Forelimb muscle (tissue), 1 donor: ENCODE measurements around the gene EP400. TPM values are rescaled to one million over a fixed set of nuclear protein-coding genes. Genes with fewer than 3 reads are reported as not detected.

Source experiments
- DNase-seq: peaks from one replicate; pipeline ENCODE4 v3.0.0-alpha.2; 2013; ENCODE audit warnings: low read depth
- polyA plus RNA-seq: library from polyadenylated mRNA; unstranded; fragments of 120-200 nt; gene quantifications from one replicate; pipeline ENCODE4 v1.2.1, GENCODE V29; 2013; ENCODE audit not compliant: insufficient read length

Gene EP400
- polyA plus RNA-seq, 1 donor = 21.2 TPM

- DNase-seq = no peak
Measured at GRCh38 chr12:131987552-131987951, 37.8 kb downstream of the EP400 start.

- DNase-seq = peak; percentile 17
Measured at GRCh38 chr12:131988054-131988796, 38.5 kb downstream of the EP400 start.

- no peak for DNase-seq
Measured at GRCh38 chr12:131989021-131989420, 39.3 kb downstream of the EP400 start.

- DNase-seq = no peak
Measured at GRCh38 chr12:131990066-131990979, 40.6 kb downstream of the EP400 start.

GRCh38 chr12:131990980-131991305, 41.2 kb downstream of the EP400 start:
- DNase-seq = no peak

GRCh38 chr12:131991816-131992430, 42.2 kb downstream of the EP400 start:
- DNase-seq = no peak

GRCh38 chr12:131994589-131994988, 44.8 kb downstream of the EP400 start:
- no peak for DNase-seq

- DNase-seq = no peak
Measured at GRCh38 chr12:132000286-132000872, 50.6 kb downstream of the EP400 start.

- no peak for DNase-seq
Measured at GRCh38 chr12:132003846-132004245, 54.1 kb downstream of the EP400 start.

GRCh38 chr12:132004946-132005345, 55.2 kb downstream of the EP400 start:
- DNase-seq = no peak

GRCh38 chr12:132006056-132006680, 56.4 kb downstream of the EP400 start:
- no peak for DNase-seq

- DNase-seq = no peak
Measured at GRCh38 chr12:132007041-132007440, 57.3 kb downstream of the EP400 start.

GRCh38 chr12:132009336-132009859, 59.7 kb downstream of the EP400 start:
- no peak for DNase-seq

GRCh38 chr12:132012919-132013568, 63.3 kb downstream of the EP400 start:
- no peak for DNase-seq

GRCh38 chr12:132014092-132014914, 64.6 kb downstream of the EP400 start:
- no peak for DNase-seq

- no peak for DNase-seq
Measured at GRCh38 chr12:132014915-132015280, 65.2 kb downstream of the EP400 start.

- DNase-seq = no peak
Measured at GRCh38 chr12:132015686-132016430, 66.1 kb downstream of the EP400 start.

GRCh38 chr12:132018193-132018916, 68.6 kb downstream of the EP400 start:
- DNase-seq = no peak

GRCh38 chr12:132019891-132020290, 70.1 kb downstream of the EP400 start:
- DNase-seq = no peak
